Brain microvascular endothelial cell (primary cell): Measurements from ENCODE around the gene BDKRB2.

Source experiments
- DNase-seq: peaks from one replicate; pipeline ENCODE4 v3.0.0-alpha.2; 2020
- H3K27ac ChIP-seq: fragments of 250-450 bp; sonication (Bioruptor Pico); 2 replicates; pipeline ENCODE4 v1.5.1; 2020; ENCODE audit warnings: mild to moderate bottlenecking, moderate library complexity
- H3K27me3 ChIP-seq: fragments of 250-450 bp; sonication (Bioruptor Pico); replicated peaks from 2 replicates; pipeline ENCODE4 v1.5.1; 2020; ENCODE audit warnings: mild to moderate bottlenecking
- H3K36me3 ChIP-seq: fragments of 250-450 bp; sonication (Bioruptor Pico); replicated peaks from 2 replicates; pipeline ENCODE4 v1.5.1; 2020; ENCODE audit warnings: mild to moderate bottlenecking
- H3K4me3 ChIP-seq: 2 replicates; pipeline ENCODE4 v1.5.1; 2011; ENCODE audit warnings: low read depth, mild to moderate bottlenecking, control low read depth, low read length, moderate library complexity
- CTCF ChIP-seq: IDR thresholded peaks from 2 replicates; pipeline ENCODE4 v1.5.1; 2011; ENCODE audit warnings: low read depth, mild to moderate bottlenecking, moderate library complexity, low read length, control low read depth, inconsistent platforms; ENCODE audit errors: missing control alignments
- in situ Hi-C: cut with HindIII; loops from 2 replicates; pipeline ENCODE4 v1.10.0; 2017; ENCODE audit warnings: low sequenced_read_pairs, low pct_ligation_motif_present

The BDKRB2 gene

DNA sequence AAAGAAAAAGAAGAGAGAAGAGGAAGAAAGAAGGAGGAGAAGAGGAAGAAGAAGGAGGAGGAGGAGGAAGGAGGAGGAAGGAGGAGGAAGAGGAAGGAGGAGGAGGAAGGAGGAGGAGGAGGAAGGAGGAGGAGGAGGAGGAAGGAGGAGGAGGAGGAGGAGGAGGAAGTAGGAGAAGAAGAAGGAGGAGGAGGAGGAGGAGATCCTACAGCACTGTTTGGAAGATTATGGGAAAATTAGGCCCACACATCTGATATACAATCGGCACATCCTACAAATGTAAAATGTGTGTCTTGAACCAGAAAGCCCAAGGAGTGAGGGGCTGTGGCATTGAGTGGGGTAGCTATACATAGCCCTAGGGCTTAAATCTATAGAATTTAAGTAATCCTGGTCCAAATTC is 12.0 kb downstream of the BDKRB2 start:
- in situ Hi-C loops: no loop called here
- no peak for DNase-seq
- no peak overlapping the region for H3K4me3 ChIP-seq
- no peaks in the 10 kb centered on the region for H3K36me3 ChIP-seq
- no peaks in the 10 kb centered on the region for H3K27me3 ChIP-seq
- no peak overlapping the region for H3K27ac ChIP-seq
- no peak for TF ChIP-seq CTCF

GRCh38 chr14:96217376-96217913 is 12.8 kb downstream of the BDKRB2 start:
- no peak overlapping the region for H3K4me3 ChIP-seq
- TF ChIP-seq CTCF: no peak
- no peak for DNase-seq
- H3K27me3 ChIP-seq: no peaks in the 10 kb centered on the region
- no peaks in the 10 kb centered on the region for H3K36me3 ChIP-seq
- in situ Hi-C loops: no loop called here
- H3K27ac ChIP-seq: no peak overlapping the region

DNA sequence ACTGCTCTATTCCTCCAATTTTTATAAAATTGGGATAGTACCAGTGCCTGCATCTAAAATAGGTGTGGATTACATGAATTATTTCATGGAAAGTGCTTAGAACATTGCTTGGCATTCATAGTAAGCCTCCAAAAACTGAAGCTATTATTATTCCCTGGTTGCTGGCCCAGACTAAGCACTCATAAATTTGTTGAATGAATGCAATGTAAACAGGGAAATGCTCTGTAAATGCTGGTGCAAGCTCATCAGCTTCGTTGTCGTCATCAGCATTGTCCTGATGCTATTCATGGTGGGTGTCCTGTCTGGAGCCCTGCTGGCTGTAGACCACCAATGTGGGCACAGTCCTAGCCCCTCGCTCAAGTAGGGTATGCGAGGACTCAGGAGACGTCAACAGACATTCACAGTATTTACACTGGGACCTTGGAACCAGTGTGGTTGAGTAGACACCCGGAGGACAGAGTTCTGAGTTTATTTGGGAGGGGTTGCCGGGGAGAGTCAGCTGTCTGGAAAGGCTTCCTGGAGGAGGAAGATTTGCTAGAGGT is 16.5 kb downstream of the BDKRB2 start:
- no peaks in the 10 kb centered on the region for H3K27me3 ChIP-seq
- DNase-seq: no peak
- no peaks in the 10 kb centered on the region for H3K36me3 ChIP-seq
- H3K4me3 ChIP-seq: no peak overlapping the region
- TF ChIP-seq CTCF: no peak
- in situ Hi-C loops: no loop called here
- H3K27ac ChIP-seq: no peak overlapping the region

GRCh38 chr14:96221841-96222240 is 17.2 kb downstream of the BDKRB2 start:
- Histone ChIP-seq H3K27ac (no peak overlapping the region), H3K36me3 (no peaks in the 10 kb centered on the region), H3K27me3 (no peaks in the 10 kb centered on the region), H3K4me3 (no peak overlapping the region)
- no peak for DNase-seq
- in situ Hi-C loops: no loop called here
- TF ChIP-seq CTCF: no peak

DNA sequence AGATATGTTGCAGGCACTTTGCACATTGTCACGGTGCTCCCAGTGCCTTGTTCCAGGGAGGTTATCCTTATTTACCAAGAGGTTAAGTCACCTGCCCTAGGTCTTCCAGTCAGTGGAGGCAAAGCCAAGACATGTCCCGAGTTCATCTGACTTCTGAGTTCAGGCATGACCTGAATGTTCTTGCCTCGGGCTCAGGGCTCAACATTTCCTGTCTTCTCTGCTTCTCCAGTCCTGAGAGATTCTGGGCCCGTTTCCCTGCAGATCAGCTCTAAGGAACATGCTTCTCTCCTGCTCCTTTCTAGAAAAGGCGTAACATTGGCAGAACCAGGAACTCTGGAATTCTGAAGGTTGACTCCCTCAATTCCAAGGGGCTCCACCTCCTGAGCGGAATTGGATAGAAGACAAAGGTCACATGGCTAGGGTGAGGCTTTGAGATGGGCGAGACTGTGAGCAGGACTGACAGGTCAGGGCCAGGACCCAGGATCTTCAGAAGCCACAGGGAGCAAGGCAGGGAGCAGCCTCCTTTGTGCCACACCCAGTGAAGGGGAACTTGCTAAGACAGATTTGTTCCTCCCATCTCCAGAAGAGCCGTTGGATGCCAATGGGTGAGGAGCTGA is 19.9 kb downstream of the BDKRB2 start:
- H3K4me3 ChIP-seq: no peak overlapping the region
- no peaks in the 10 kb centered on the region for H3K27me3 ChIP-seq
- no peaks in the 10 kb centered on the region for H3K36me3 ChIP-seq
- H3K27ac ChIP-seq: no peak overlapping the region
- in situ Hi-C loops: no loop called here
- DNase-seq: no peak
- no peak for TF ChIP-seq CTCF

DNA sequence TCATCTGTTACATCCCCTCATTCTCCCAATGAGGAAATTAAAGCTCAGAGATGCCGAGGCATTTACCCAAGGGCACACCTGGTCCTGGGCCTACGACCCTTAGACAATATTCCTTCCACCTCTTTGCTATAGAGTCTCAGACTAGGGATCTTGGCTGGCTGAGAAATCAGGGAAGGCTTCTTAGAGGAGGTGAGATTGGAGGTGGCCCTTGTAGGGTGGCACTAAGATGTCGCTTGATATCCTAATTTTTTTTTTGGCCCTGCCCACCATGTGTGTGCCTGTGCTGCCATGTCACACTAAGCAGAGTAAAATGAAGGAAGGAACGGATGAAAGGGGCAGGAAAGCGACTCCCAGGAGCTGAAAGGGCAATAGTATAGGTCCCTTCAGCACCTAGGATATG is 20.6 kb downstream of the BDKRB2 start:
- TF ChIP-seq CTCF: no peak
- Histone ChIP-seq H3K36me3 (no peaks in the 10 kb centered on the region), H3K4me3 (no peak overlapping the region), H3K27me3 (no peaks in the 10 kb centered on the region), H3K27ac (no peak overlapping the region)
- DNase-seq: no peak
- in situ Hi-C loops: no loop called here
